Lung (tissue), 12 donors: ENCODE results near the gene PCLO. TPM values are rescaled to one million over a fixed set of nuclear protein-coding genes. Genes with fewer than 3 reads are reported as not detected.
"Not testable (repeated sequence)": the region's sequence is repeated elsewhere in the genome, so short reads cannot be mapped to it uniquely, and the experiment has no call there.

Source experiments
- ATAC-seq: fragments of 200-7000 bp; cut with Tn5 transposase; one replicate; pipeline ENCODE4 v1.9.1; 2020; ENCODE audit warnings: moderate number of reproducible peaks; ENCODE audit not compliant: insufficient read depth, low FRiP score
- DNase-seq, 3 donors: peaks; one replicate each; pipeline ENCODE4 v3.0.0-alpha.2; 2013 to 2017
- H3K27ac ChIP-seq, 2 donors: one replicate each; pipeline ENCODE4 v1.5.1; 2013; ENCODE audit warnings: mild to moderate bottlenecking in 2 of 2, moderate library complexity in 2 of 2, control low read depth in 1 of 2, inconsistent platforms in 1 of 2, low read depth in 1 of 2, low read length in 1 of 2
- H3K27me3 ChIP-seq, 3 donors: one replicate each; pipeline ENCODE4 v1.5.1; 2013; ENCODE audit warnings: low read length in 2 of 3; ENCODE audit not compliant: control insufficient read depth in 3 of 3, insufficient read depth in 3 of 3
- H3K36me3 ChIP-seq, 4 donors: one replicate each; pipeline ENCODE4 v1.5.1; 2013; ENCODE audit warnings: low read length in 4 of 4, mild to moderate bottlenecking in 1 of 4, moderate library complexity in 1 of 4; ENCODE audit not compliant: control insufficient read depth in 4 of 4, insufficient read depth in 4 of 4
- H3K4me1 ChIP-seq, 5 donors: one replicate each; pipeline ENCODE4 v1.5.1; 2013; ENCODE audit warnings: low read length in 5 of 5, mild to moderate bottlenecking in 2 of 5, moderate library complexity in 1 of 5; ENCODE audit not compliant: control insufficient read depth in 5 of 5, insufficient read depth in 5 of 5
- H3K4me3 ChIP-seq: one replicate; pipeline ENCODE4 v1.5.1; 2013; ENCODE audit warnings: mild to moderate bottlenecking, control low read depth, moderate library complexity
- H3K9ac ChIP-seq, 2 donors: one replicate each; pipeline ENCODE4 v1.5.1; 2013; ENCODE audit warnings: low read length in 2 of 2, control low read depth in 1 of 2; ENCODE audit not compliant: insufficient read depth in 1 of 2
- H3K9me3 ChIP-seq, 4 donors: one replicate each; pipeline ENCODE4 v1.5.1; 2013; ENCODE audit warnings: low read length in 3 of 4, mild to moderate bottlenecking in 1 of 4, moderate library complexity in 1 of 4; ENCODE audit not compliant: control insufficient read depth in 4 of 4, insufficient read depth in 3 of 4
- CTCF ChIP-seq: IDR thresholded peaks from 2 replicates; pipeline ENCODE4 v1.5.1; 2012; ENCODE audit warnings: mild to moderate bottlenecking; ENCODE audit errors: control extremely low read depth, extremely low read depth
- WGBS, 2 donors: extraction: QIAGEN DNeasy Blood & Tissue Kit; methylation state at CpG; one replicate each; pipeline ENCODE4 v1.1.7; 2013; 5-methylcytosine and 5-hydroxymethylcytosine counted together
- polyA plus RNA-seq, 2 donors: library from polyadenylated mRNA; stranded (reverse); fragments of 200-250 nt; gene quantifications; one replicate each; pipeline ENCODE4 v1.2.1, GENCODE V29; 2013
- total RNA-seq, 2 donors: library from RNA; depleted of rRNA in 1 of 2; stranded (reverse); fragments of >200 nt in 1 of 2; gene quantifications; one replicate each; pipeline ENCODE4 v1.2.1, GENCODE V29; 2014 to 2021
- donor health status: control.
- donor health status: control.
- donor health status: Bipolar disorder and iron deficiency.
- donor health status: healthy.
- donor health status: DM: yes; HTN: yes; CAD: no.

PCLO gene
- total and polyA plus RNA-seq, 4 donors: 1.0 to 8.3 (median 3.7) TPM

GRCh38 chr7:83096065-83096580 is 66.6 kb downstream of the PCLO start:
- Histone ChIP-seq H3K9ac (no peak overlapping the region), H3K27ac (no peak overlapping the region), H3K36me3 (no peaks in the 10 kb centered on the region), H3K4me1 (no peaks in the 10 kb centered on the region), H3K4me3 (no peak overlapping the region), H3K27me3 (no peaks in the 10 kb centered on the region), H3K9me3 (no peaks in the 10 kb centered on the region)
- 51 to 71% methylated on average over 2 of the region's 2 CpGs for WGBS, 2 donors
- DNase-seq (no peak), ATAC-seq (no peak)
- TF ChIP-seq CTCF: no peak

GRCh38 chr7:83085299-83085698 is 77.4 kb downstream of the PCLO start:
- no peak overlapping the region for H3K9ac ChIP-seq
- H3K27me3 ChIP-seq: no peaks in the 10 kb centered on the region
- H3K27ac ChIP-seq: no peak overlapping the region
- peaks cover 0 to 2% (median 0%) of the 10 kb centered on the region in 4 donors for H3K9me3 ChIP-seq
- no peak for TF ChIP-seq CTCF
- 85% methylated on average over 4 of the region's 4 CpGs for WGBS, 2 donors
- DNase-seq (no peak), ATAC-seq (no peak)
- no peak overlapping the region for H3K4me3 ChIP-seq
- H3K36me3 ChIP-seq: no peaks in the 10 kb centered on the region
- no peaks in the 10 kb centered on the region for H3K4me1 ChIP-seq

- H3K27me3 ChIP-seq, H3K4me1 ChIP-seq, DNase-seq, H3K36me3 ChIP-seq, H3K9ac ChIP-seq, H3K4me3 ChIP-seq, H3K27ac ChIP-seq, H3K9me3 ChIP-seq, ATAC-seq: not testable (repeated sequence)
- 96 to 97% methylated on average over 1 of the region's 1 CpG for WGBS, 2 donors
Observed at GRCh38 chr7:83079879-83080278, 82.8 kb downstream of the PCLO start.

DNA sequence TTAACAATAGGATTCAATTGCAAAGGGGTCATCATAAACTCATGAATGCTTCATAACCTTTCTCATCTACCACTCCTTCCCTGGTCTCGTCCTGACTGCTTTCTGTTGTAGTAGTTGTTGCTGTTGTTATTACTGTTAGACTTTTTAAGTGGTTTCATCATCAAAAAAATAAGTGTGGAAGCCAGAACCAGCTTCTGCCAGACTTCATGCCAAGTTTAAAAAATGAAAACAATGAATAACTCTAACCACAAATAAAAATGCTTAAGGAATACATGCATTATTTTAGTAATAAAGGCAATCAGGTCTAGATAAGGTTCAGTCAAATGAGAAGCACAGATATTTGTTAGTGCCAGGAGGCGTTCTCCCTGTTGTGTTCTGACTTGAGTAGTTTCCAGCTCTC is 85.4 kb downstream of the PCLO start:
- DNase-seq: no peak
- Histone ChIP-seq H3K4me1 (no peaks in the 10 kb centered on the region), H3K27me3 (no peaks in the 10 kb centered on the region), H3K9me3 (no peaks in the 10 kb centered on the region), H3K36me3 (no peaks in the 10 kb centered on the region), H3K4me3 (no peak overlapping the region), H3K27ac (no peak overlapping the region), H3K9ac (no peak overlapping the region)
- no peak for ATAC-seq
- 73 to 81% methylated on average over 2 of the region's 2 CpGs for WGBS, 2 donors
- no peak for TF ChIP-seq CTCF
